A549 (cell line): ENCODE measurements around the gene SPTLC3. TPM values are rescaled to one million over a fixed set of nuclear protein-coding genes. Genes with fewer than 3 reads are reported as not detected.

Experiments
- ATAC-seq, 2 experiments: fragments of 200-7000 bp in 1 of 2; fragments of >200 bp in 1 of 2; cut with Nextera tagmentation in 1 of 2; cut with Tn5 transposase in 1 of 2; 3 replicates each; pipeline versions ENCODE4 v1.8.0 to v1.9.1; 2018 to 2020; ENCODE audit warnings: mild to moderate bottlenecking in 1 of 2, moderate library complexity in 1 of 2
- CTCF ChIA-PET: fragments of 300-600 bp; sonication (Branson Sonifier 250); formaldehyde crosslinking; extraction: SDS; loops from one replicate; lab custom pipeline; 2021; ENCODE audit warnings: antibody characterized with exemption, inconsistent platforms; lab: Yijun Ruan, JAX
- POLR2A ChIA-PET: fragments of 350-600 bp; formaldehyde crosslinking; extraction: SDS; loops from one replicate; lab custom pipeline; 2021; ENCODE audit warnings: antibody characterized with exemption, inconsistent platforms; lab: Yijun Ruan, JAX
- DNase-seq, 2 experiments: peaks; one replicate each; pipeline versions ENCODE4 v3.0.0 to v3.0.0-alpha.2; 2011 to 2016; ENCODE audit warnings: low read depth in 1 of 2, low spot score in 1 of 2
- FAIRE-seq: peaks from 2 replicates; lab custom pipeline; 2011; peaks lifted over from hg19 to GRCh38; lab: Jason Lieb, UNC
- H3K27ac ChIP-seq, 2 experiments: fragments of >200 bp; sonication (Bioruptor Twin); formaldehyde crosslinking; 3 replicates each; pipeline ENCODE4 v1.5.1; 2016 to 2017
- H3K4me1 ChIP-seq: fragments of >200 bp; sonication (Bioruptor Twin); formaldehyde crosslinking; 3 replicates; pipeline ENCODE4 v1.6.1; 2016
- H3K4me2 ChIP-seq: fragments of >200 bp; sonication (Bioruptor Twin); formaldehyde crosslinking; 3 replicates; pipeline ENCODE4 v1.6.1; 2016
- H3K4me3 ChIP-seq: fragments of >200 bp; sonication (Bioruptor Twin); formaldehyde crosslinking; 3 replicates; pipeline ENCODE4 v1.5.1; 2016
- H3K9me3 ChIP-seq: fragments of >200 bp; sonication (Bioruptor Twin); formaldehyde crosslinking; 3 replicates; pipeline ENCODE4 v1.6.1; 2016
- BHLHE40 ChIP-seq: IDR thresholded peaks from 2 replicates; pipeline ENCODE4 v1.6.1; 2012; ENCODE audit warnings: low read depth, low read length, inconsistent platforms
- CBX2 ChIP-seq: fragments of 200-600 bp; sonication (generic); IDR thresholded peaks from 2 replicates; pipeline ENCODE4 v1.6.1; 2016; ENCODE audit warnings: low read depth, mild to moderate bottlenecking, borderline replicate concordance
- EHMT2 ChIP-seq: fragments of 200-600 bp; sonication (generic); IDR thresholded peaks from 2 replicates; pipeline ENCODE4 v1.6.1; 2016; ENCODE audit warnings: antibody characterized with exemption, low read depth, mild to moderate bottlenecking, moderate library complexity
- EP300 ChIP-seq, 2 experiments: fragments of >200 bp; sonication (Bioruptor Twin); formaldehyde crosslinking; IDR thresholded peaks; 2 replicates in 1 of 2; 3 replicates in 1 of 2; pipeline ENCODE4 v1.6.1; 2016 to 2017
- ESRRA ChIP-seq: fragments of 150-350 bp; IDR thresholded peaks from 2 replicates; pipeline ENCODE4 v1.6.1; 2014; ENCODE audit warnings: mild to moderate bottlenecking, low read length, borderline replicate concordance
- FOSB ChIP-seq: fragments of 250-450 bp; sonication (Bioruptor Pico); IDR thresholded peaks from 2 replicates; pipeline ENCODE4 v1.5.0; 2020; ENCODE audit warnings: mild to moderate bottlenecking, moderate library complexity
- HDAC2 ChIP-seq: fragments of 200-600 bp; sonication (generic); IDR thresholded peaks from 2 replicates; pipeline ENCODE4 v1.6.1; 2016
- HOXA7 ChIP-seq: fragments of 250-450 bp; sonication (Bioruptor Pico); IDR thresholded peaks from 2 replicates; pipeline ENCODE4 v1.5.0; 2020; ENCODE audit warnings: mild to moderate bottlenecking, moderate library complexity
- JUNB ChIP-seq: fragments of >200 bp; sonication (Bioruptor Twin); formaldehyde crosslinking; IDR thresholded peaks from 2 replicates; pipeline ENCODE4 v1.6.1; 2016
- KDM1A ChIP-seq: fragments of 200-600 bp; sonication (generic); IDR thresholded peaks from 2 replicates; pipeline ENCODE4 v1.6.1; 2016; ENCODE audit warnings: low read depth, mild to moderate bottlenecking
- KDM5A ChIP-seq: fragments of 200-600 bp; sonication (generic); IDR thresholded peaks from 2 replicates; pipeline ENCODE4 v1.6.1; 2016; ENCODE audit warnings: antibody characterized with exemption, mild to moderate bottlenecking
- MAZ ChIP-seq: fragments of 150-350 bp; IDR thresholded peaks from 2 replicates; pipeline ENCODE4 v1.6.1; 2014; ENCODE audit warnings: antibody characterized with exemption, low read depth, low read length, borderline replicate concordance
- MYC ChIP-seq: IDR thresholded peaks from 2 replicates; pipeline ENCODE4 v1.6.1; 2012; ENCODE audit warnings: mild to moderate bottlenecking, inconsistent platforms, low read length, improper control_type of control experiment, borderline replicate concordance
- NPAS2 ChIP-seq: fragments of 250-450 bp; sonication (Bioruptor Pico); IDR thresholded peaks from 2 replicates; pipeline ENCODE4 v1.8.0; 2022; ENCODE audit warnings: mild to moderate bottlenecking, moderate library complexity, borderline replicate concordance
- NR3C1 ChIP-seq: fragments of >200 bp; sonication (Bioruptor Twin); formaldehyde crosslinking; IDR thresholded peaks from 3 replicates; pipeline ENCODE4 v1.6.1; 2017
- TP53 ChIP-seq: fragments of 250-450 bp; sonication (Bioruptor Pico); IDR thresholded peaks from 2 replicates; pipeline ENCODE4 v1.5.0; 2021; ENCODE audit warnings: mild to moderate bottlenecking, moderate library complexity
- WGBS: methylation state at CpG from one replicate; pipeline ENCODE4 v1.1.6; 2017; ENCODE audit errors: missing lambda C conversion rate; 5-methylcytosine and 5-hydroxymethylcytosine counted together
- polyA plus RNA-seq, 4 experiments: library from polyadenylated mRNA; depleted of rRNA in 3 of 4; stranded (reverse); fragments of >200 nt; fragmentation: RNase III in 1 of 4; extraction: RNeasy Plus Mini Kit Qiagen cat#74134 plus additional on column Dnase treatment in 1 of 4; gene quantifications; 2 replicates in 3 of 4; 3 replicates in 1 of 4; pipeline ENCODE4 v1.2.3, GENCODE V29; 2011 to 2017
- TF ChIP-seq, protein P1 (sequence below): IDR thresholded peaks from 2 replicates; pipeline ENCODE4 v1.6.1; 2012
- TF ChIP-seq, protein P2 (sequence below): IDR thresholded peaks from 2 replicates; pipeline ENCODE4 v1.6.1; 2012
- TF ChIP-seq, protein P3 (sequence below): fragments of 250-450 bp; sonication (Bioruptor Pico); IDR thresholded peaks from 2 replicates; pipeline ENCODE4 v1.5.0; 2020; ENCODE audit warnings: low read depth, mild to moderate bottlenecking, moderate library complexity
- TF ChIP-seq, protein P4 (sequence below): fragments of 250-450 bp; sonication (Bioruptor Pico); IDR thresholded peaks from 2 replicates; pipeline ENCODE4 v1.5.0; 2021; ENCODE audit warnings: mild to moderate bottlenecking, moderate library complexity, borderline replicate concordance
- TF ChIP-seq, protein P5 (sequence below): fragments of >200 bp; sonication (Bioruptor Twin); formaldehyde crosslinking; IDR thresholded peaks from 2 replicates; pipeline ENCODE4 v1.6.1; 2016

The SPTLC3 gene
- polyA plus RNA-seq, 2 of the 4 experiments (the other 2 are of a cell fraction): 0.10 to 0.57 TPM

DNA sequence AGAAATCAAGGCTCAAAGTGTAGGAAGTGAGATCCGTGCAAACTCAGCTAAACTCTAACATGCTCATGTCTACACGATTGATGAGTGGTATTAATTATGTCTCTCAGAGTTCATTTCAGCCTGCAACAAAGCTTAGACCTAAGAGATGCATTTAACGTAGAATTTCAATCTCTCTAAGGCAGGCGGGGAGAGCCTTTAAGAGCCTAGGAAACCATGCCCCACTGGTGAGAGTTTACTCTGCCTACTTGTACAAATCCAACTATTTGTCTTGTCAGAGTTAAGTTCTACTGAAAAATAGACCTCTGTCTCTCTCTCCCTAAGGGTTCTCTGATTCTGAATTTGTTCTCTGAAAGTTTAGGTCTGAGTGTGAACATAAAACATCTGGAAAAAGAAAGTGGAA is 100.9 kb downstream of the SPTLC3 start (continued):
- no peak for TF ChIP-seq HOXA7 (CRISPR knock-in tag)

DNA sequence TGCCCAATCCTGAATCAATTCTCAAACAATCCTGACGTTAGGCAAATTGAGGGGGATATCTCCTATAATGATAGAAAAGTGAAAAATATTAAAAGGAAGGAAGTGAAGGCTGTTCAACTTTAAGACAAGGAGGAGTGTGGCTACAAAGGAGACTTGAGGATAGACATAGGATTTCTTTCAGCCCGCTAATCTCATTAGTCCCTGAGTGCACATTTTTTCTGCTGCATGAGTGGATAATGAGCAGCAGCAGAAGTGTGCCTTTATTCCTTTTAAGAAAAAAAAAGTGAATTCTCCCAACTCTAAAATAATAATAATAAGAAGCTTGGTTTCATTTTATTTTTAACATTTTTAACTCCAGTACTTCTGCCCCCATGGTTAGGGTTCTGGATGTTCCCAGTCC is 102.0 kb downstream of the SPTLC3 start:
- 59% methylated on average over 2 of the region's 2 CpGs for WGBS
- TF ChIP-seq HDAC2 (no peak), ESRRA (no peak), BHLHE40 (no peak), NR3C1 (no peak)
- TF ChIP-seq, protein P1, sequence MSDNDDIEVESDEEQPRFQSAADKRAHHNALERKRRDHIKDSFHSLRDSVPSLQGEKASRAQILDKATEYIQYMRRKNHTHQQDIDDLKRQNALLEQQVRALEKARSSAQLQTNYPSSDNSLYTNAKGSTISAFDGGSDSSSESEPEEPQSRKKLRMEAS: no peak
- Histone ChIP-seq H3K9me3 (no peaks in the 10 kb centered on the region), H3K4me2 (no peak overlapping the region), H3K27ac (no peak overlapping the region), H3K4me3 (no peak overlapping the region), H3K4me1 (no peaks in the 10 kb centered on the region)
- no peak for ATAC-seq
- DNase-seq: no peak
- POLR2A ChIA-PET: no interaction called here
- CTCF ChIA-PET: interaction anchor here (1.1 to 6.2 kb wide), 12 partner anchors 9 to 436 kb away, joined by 3 to 72 read pairs (median 10); no protein-coding TSS in a partner anchor
- no peak for FAIRE-seq

DNA sequence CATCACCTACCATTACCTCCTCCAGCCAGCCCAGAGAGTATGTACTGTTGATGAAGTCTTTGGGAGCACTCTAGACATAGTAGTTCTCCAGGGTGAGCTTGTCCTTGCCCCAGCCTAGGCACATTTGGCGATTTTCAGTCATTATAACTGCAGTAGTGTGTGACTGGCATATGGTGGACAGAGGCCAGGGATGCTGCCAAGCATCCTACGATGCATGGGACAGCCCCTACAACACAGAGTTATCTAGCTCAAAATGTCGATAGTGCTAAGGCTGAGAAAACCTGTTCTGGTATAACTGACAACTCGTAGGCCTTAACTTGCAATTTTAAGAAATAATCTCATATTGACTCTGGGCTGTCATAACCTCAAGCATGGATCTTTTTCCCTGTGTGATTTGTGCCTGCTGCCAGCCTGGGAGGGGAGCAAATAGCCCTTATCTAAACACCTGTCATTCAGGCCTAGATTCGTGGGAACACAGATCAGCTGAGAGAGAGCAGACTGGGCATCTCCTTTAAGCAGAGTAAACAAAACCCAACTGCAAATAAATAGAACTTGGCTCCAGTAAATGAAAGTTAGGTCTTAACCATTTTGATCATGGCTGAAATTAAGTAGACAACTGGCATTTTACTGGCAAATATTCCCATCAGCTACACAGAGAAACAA is 102.6 kb downstream of the SPTLC3 start:
- ATAC-seq: no peak
- 40% methylated on average over 5 of the region's 5 CpGs for WGBS
- Histone ChIP-seq H3K9me3 (no peaks in the 10 kb centered on the region), H3K4me3 (no peak overlapping the region), H3K4me1 (no peaks in the 10 kb centered on the region), H3K4me2 (no peak overlapping the region), H3K27ac (no peak overlapping the region)
- POLR2A ChIA-PET: no interaction called here
- CTCF ChIA-PET: interaction anchor here (0.6 to 6.2 kb wide), 8 partner anchors 9 to 453 kb away, joined by 3 to 72 read pairs (median 14); no protein-coding TSS in a partner anchor
- DNase-seq: no peak
- FAIRE-seq: no peak
- no peak for TF ChIP-seq KDM1A
- no peak for TF ChIP-seq JUNB
- no peak for TF ChIP-seq CBX2
- no peak for TF ChIP-seq KDM5A
- TF ChIP-seq, protein P2, sequence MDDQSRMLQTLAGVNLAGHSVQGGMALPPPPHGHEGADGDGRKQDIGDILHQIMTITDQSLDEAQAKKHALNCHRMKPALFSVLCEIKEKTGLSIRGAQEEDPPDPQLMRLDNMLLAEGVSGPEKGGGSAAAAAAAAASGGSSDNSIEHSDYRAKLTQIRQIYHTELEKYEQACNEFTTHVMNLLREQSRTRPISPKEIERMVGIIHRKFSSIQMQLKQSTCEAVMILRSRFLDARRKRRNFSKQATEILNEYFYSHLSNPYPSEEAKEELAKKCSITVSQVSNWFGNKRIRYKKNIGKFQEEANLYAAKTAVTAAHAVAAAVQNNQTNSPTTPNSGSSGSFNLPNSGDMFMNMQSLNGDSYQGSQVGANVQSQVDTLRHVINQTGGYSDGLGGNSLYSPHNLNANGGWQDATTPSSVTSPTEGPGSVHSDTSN: no peak
- TF ChIP-seq HDAC2: no peak
- no peak for TF ChIP-seq TP53
- TF ChIP-seq MYC: no peak

DNA sequence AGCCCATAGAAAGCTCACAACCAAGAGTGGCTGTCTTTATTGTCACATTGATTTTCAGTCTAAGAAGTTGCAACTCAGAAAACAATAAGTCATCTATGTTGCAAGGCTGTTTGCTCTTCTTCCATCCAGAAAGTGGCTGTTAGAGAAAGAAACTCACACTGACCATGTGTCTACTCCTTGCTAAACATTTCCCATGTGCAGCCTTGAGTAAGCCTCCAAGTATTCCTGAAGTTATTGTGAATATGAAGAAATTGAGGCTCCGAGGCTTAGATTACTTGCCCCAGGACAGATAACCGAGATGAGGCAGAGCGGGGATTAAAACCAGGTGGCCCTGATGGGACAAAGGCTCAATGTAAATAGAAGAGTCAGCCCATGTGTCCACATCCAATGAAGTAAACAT is 105.0 kb downstream of the SPTLC3 start:
- H3K4me3 ChIP-seq: no peak overlapping the region
- POLR2A ChIA-PET: no interaction called here
- TF ChIP-seq BHLHE40: no peak
- no peak for TF ChIP-seq MAZ
- TF ChIP-seq, protein P2: no peak
- TF ChIP-seq NPAS2 (CRISPR knock-in tag): no peak
- no peak for TF ChIP-seq FOSB (CRISPR knock-in tag)
- TF ChIP-seq EHMT2: no peak
- no peak for TF ChIP-seq EP300 (IDR thresholded peaks at IDR 0.05)
- no peak for TF ChIP-seq ESRRA
- TF ChIP-seq, protein P3, sequence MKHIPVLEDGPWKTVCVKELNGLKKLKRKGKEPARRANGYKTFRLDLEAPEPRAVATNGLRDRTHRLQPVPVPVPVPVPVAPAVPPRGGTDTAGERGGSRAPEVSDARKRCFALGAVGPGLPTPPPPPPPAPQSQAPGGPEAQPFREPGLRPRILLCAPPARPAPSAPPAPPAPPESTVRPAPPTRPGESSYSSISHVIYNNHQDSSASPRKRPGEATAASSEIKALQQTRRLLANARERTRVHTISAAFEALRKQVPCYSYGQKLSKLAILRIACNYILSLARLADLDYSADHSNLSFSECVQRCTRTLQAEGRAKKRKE: no peak
- TF ChIP-seq, protein P4, sequence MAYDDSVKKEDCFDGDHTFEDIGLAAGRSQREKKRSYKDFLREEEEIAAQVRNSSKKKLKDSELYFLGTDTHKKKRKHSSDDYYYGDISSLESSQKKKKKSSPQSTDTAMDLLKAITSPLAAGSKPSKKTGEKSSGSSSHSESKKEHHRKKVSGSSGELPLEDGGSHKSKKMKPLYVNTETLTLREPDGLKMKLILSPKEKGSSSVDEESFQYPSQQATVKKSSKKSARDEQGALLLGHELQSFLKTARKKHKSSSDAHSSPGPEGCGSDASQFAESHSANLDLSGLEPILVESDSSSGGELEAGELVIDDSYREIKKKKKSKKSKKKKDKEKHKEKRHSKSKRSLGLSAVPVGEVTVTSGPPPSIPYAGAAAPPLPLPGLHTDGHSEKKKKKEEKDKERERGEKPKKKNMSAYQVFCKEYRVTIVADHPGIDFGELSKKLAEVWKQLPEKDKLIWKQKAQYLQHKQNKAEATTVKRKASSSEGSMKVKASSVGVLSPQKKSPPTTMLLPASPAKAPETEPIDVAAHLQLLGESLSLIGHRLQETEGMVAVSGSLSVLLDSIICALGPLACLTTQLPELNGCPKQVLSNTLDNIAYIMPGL (CRISPR knock-in tag): no peak
- no peak for TF ChIP-seq KDM5A
- TF ChIP-seq, protein P5, sequence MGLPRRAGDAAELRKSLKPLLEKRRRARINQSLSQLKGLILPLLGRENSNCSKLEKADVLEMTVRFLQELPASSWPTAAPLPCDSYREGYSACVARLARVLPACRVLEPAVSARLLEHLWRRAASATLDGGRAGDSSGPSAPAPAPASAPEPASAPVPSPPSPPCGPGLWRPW: no peak
- TF ChIP-seq, all 56 proteins: peak for 0
- ATAC-seq (no peak), FAIRE-seq (no peak), DNase-seq (no peak)
- no peak overlapping the region for H3K27ac ChIP-seq
- H3K9me3 ChIP-seq: no peaks in the 10 kb centered on the region
- H3K4me1 ChIP-seq: no peaks in the 10 kb centered on the region
- CTCF ChIA-PET: interaction anchor here (2.2 to 5.1 kb wide), 2 partner anchors 144 to 433 kb away, joined by 16 to 24 read pairs; no protein-coding TSS in a partner anchor
- H3K4me2 ChIP-seq: no peak overlapping the region
- WGBS: 88% methylated on average over 3 of the region's 3 CpGs
